CD4-positive, alpha-beta memory T cell (primary cell): ENCODE results near the gene SCN5A. TPM values are rescaled to one million over a fixed set of nuclear protein-coding genes. Genes with fewer than 3 reads are reported as not detected.

Source experiments
- CTCF ChIA-PET: fragments of 350-600 bp; sonication (Branson Sonifier 250); formaldehyde crosslinking; loops from one replicate; lab custom pipeline; 2021; ENCODE audit warnings: inconsistent platforms; ENCODE audit not compliant: partially characterized antibody; lab: Charles Lee
- POLR2A ChIA-PET: fragments of 350-600 bp; sonication (Branson Sonifier 250); formaldehyde crosslinking; loops from one replicate; lab custom pipeline; 2021; ENCODE audit not compliant: partially characterized antibody; lab: Charles Lee
- DNase-seq, 5 donors: peaks; one replicate each; pipeline versions ENCODE4 v3.0.0 to v3.0.0-alpha.2; 2020 to 2022; ENCODE audit warnings: mixed read lengths in 1 of 5
- H3K27ac ChIP-seq: one replicate; pipeline ENCODE4 v1.7.0; 2013; ENCODE audit warnings: low read depth, low read length
- H3K27me3 ChIP-seq: 2 replicates; pipeline ENCODE4 v1.7.0; 2013; ENCODE audit warnings: mild to moderate bottlenecking, low read length, moderate library complexity; ENCODE audit not compliant: insufficient read depth
- H3K36me3 ChIP-seq: 2 replicates; pipeline ENCODE4 v1.7.0; 2013; ENCODE audit warnings: mild to moderate bottlenecking, low read length, moderate library complexity; ENCODE audit not compliant: insufficient read depth
- H3K4me1 ChIP-seq: 2 replicates; pipeline ENCODE4 v1.7.0; 2013; ENCODE audit warnings: mild to moderate bottlenecking, low read length, moderate library complexity; ENCODE audit not compliant: insufficient read depth
- H3K4me3 ChIP-seq, 2 donors: one replicate each; pipeline ENCODE4 v1.7.0; 2013; ENCODE audit warnings: low read length in 2 of 2, mild to moderate bottlenecking in 1 of 2
- H3K9me3 ChIP-seq, 2 donors: one replicate each; pipeline ENCODE4 v1.7.0; 2013; ENCODE audit warnings: low read length in 2 of 2, control low read depth in 1 of 2; ENCODE audit not compliant: control insufficient read depth in 1 of 2
- H3K27ac Mint-ChIP-seq, 7 donors: one replicate each; pipeline ENCODE4 v1.8.0; 2020 to 2021; ENCODE audit warnings: mixed read lengths in 7 of 7, mild to moderate bottlenecking in 6 of 7, inconsistent platforms in 3 of 7, moderate library complexity in 3 of 7
- H3K27me3 Mint-ChIP-seq, 2 donors: one replicate each; pipeline ENCODE4 v1.8.0; 2020 to 2021; ENCODE audit warnings: mixed read lengths in 2 of 2
- H3K36me3 Mint-ChIP-seq, 2 donors: one replicate each; pipeline ENCODE4 v1.8.0; 2020 to 2021; ENCODE audit warnings: mixed read lengths in 2 of 2, inconsistent platforms in 1 of 2, mild to moderate bottlenecking in 1 of 2
- H3K4me1 Mint-ChIP-seq, 4 donors: one replicate each; pipeline ENCODE4 v1.8.0; 2020 to 2021; ENCODE audit warnings: mixed read lengths in 4 of 4, mild to moderate bottlenecking in 1 of 4
- H3K4me3 Mint-ChIP-seq, 8 donors: one replicate each; pipeline ENCODE4 v1.8.0; 2020 to 2021; ENCODE audit warnings: mixed read lengths in 8 of 8, mild to moderate bottlenecking in 7 of 8, moderate library complexity in 6 of 8, inconsistent platforms in 3 of 8
- H3K9me3 Mint-ChIP-seq, 8 donors: one replicate each; pipeline ENCODE4 v1.8.0; 2020 to 2021; ENCODE audit warnings: mixed read lengths in 8 of 8, mild to moderate bottlenecking in 5 of 8, inconsistent platforms in 3 of 8, moderate library complexity in 1 of 8
- intact Hi-C: fragments of 100-400 bp; cut with micrococcal nuclease; formaldehyde crosslinking; loops from one replicate; pipeline ENCODE4 v1.15.1; 2023
- polyA plus RNA-seq, 2 donors: library from polyadenylated mRNA; unstranded; fragments of 300-500 nt; fragmentation: Illumina TruSeq; gene quantifications; one replicate each; pipeline ENCODE4 v1.2.3, GENCODE V29; 2021
- total RNA-seq, 2 experiments: library from RNA; stranded (reverse); gene quantifications; one replicate each; pipeline ENCODE4 v1.2.3, GENCODE V29; 2021

The SCN5A gene
- total and polyA plus RNA-seq, 4 experiments from 2014 or later, result 0.12 to 0.47 TPM; not detected in 2

DNA sequence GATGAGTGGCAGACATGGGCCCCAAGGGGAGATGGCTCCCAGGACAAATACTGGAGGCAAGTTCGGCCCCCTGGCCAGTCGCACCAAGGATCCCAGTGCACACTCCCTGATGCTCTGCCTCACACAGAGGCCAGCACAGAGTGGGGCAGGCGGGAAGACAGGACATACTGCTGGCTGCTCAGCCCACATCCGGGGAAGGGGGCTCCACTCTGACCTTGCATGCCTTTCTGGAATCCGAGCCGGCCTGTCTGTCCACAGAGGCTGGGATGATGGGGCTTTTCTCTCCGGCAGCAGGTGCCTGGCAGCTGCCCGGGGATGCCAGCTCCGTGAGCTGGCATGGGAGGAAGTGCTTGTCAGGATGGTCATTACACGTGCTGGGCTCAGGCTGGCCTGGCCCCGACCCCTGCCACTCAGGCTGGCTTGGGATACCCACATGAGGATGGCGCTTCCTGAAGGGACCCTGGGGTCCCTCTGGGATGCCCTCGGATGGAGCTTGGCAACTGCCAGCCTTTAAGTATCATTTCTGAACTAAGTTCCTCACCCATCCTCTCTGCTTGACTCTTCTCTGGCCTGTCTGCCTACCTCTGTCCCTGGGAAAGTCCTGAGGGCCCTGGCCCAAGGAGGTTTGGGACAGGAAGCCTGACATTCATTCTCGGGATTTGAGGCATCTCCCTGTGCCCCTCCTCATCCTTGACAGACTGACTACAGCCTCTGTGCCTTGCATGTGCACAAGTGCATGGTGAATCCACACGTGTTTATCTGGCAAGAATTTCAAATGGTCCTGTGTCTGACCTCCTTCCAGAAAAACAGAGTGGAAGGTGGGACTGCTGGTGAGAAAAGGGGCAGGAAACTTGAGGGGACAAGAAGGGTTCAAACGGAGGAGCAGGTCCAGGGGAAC is 106.8 kb downstream of the SCN5A start:
- POLR2A ChIA-PET, result no interaction called here
- CTCF ChIA-PET, result interaction anchor here (2.1 kb wide), 1 partner anchor 21 kb away, joined by 6 read pairs; no protein-coding TSS in a partner anchor

DNA sequence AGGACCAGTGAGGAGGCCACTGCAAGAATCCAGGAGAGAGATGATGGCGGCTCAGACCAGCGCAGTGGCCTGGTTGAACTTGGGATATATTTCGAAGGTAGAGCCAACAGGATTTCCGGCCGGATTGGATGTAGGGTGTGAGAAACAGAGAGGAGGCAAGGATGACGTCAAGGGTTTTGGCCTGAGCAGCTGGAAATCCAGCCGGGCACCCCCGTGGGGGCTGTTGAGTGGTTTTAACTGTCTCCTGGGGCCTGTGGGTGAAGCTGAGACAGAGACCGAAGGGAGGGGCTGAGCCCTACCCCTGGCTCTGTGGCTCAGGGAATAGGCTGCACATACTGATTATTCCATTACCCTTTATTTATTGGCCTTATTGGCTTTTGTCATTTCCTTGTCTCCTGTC is 107.7 kb downstream of the SCN5A start:
- DNase-seq, result no peak
- Mint-ChIP-seq H3K4me1 (peaks cover 0 to 2% (median 0%) of the 10 kb centered on the region in 4 donors), H3K27me3 (no peaks in the 10 kb centered on the region), H3K4me3 (no peak overlapping the region), H3K36me3 (peaks cover 4% of the 10 kb centered on the region in 2 donors), H3K27ac (no peak overlapping the region), H3K9me3 (no peaks in the 10 kb centered on the region)
- no peak overlapping the region for H3K27ac ChIP-seq
- POLR2A ChIA-PET, result no interaction called here
- CTCF ChIA-PET, result no interaction called here
- H3K4me3 ChIP-seq, result no peak overlapping the region
- no peaks in the 10 kb centered on the region for H3K36me3 ChIP-seq
- intact Hi-C loops, result no loop called here
- H3K9me3 ChIP-seq, result no peaks in the 10 kb centered on the region
- no peaks in the 10 kb centered on the region for H3K27me3 ChIP-seq
- no peaks in the 10 kb centered on the region for H3K4me1 ChIP-seq

More for the DNA sequence above, 106.8 kb downstream of the SCN5A start:
- DNase-seq, result no peak
- Histone ChIP-seq H3K36me3 (no peaks in the 10 kb centered on the region), H3K27ac (no peak overlapping the region), H3K27me3 (no peaks in the 10 kb centered on the region), H3K9me3 (no peaks in the 10 kb centered on the region), H3K4me1 (no peaks in the 10 kb centered on the region), H3K4me3 (no peak overlapping the region)
- Mint-ChIP-seq H3K4me1 (peaks cover 0 to 2% (median 0%) of the 10 kb centered on the region in 4 donors), H3K4me3 (no peak overlapping the region), H3K36me3 (peaks cover 2 to 4% of the 10 kb centered on the region in 2 donors), H3K27ac (peak overlapping the region in 1 of 7 donors; percentile 32), H3K9me3 (no peaks in the 10 kb centered on the region), H3K27me3 (no peaks in the 10 kb centered on the region)
- intact Hi-C loops, result no loop called here

- no peaks in the 10 kb centered on the region for H3K9me3 ChIP-seq
- CTCF ChIA-PET, result interaction anchor here (0.9 to 1.0 kb wide), 2 partner anchors 17 to 18 kb away, joined by 3 read pairs; no protein-coding TSS in a partner anchor
- intact Hi-C loops, result no loop called here
- H3K36me3 ChIP-seq, result no peaks in the 10 kb centered on the region
- H3K27ac ChIP-seq, result no peak overlapping the region
- Mint-ChIP-seq H3K27ac (peak overlapping the region in 2 of 7 donors; percentile 3 to 22), H3K36me3 (peaks cover 19 to 27% of the 10 kb centered on the region in 2 donors), H3K9me3 (no peaks in the 10 kb centered on the region), H3K4me1 (peaks cover 0 to 2% (median 0%) of the 10 kb centered on the region in 4 donors), H3K4me3 (no peak overlapping the region), H3K27me3 (no peaks in the 10 kb centered on the region)
- no peak for DNase-seq
- POLR2A ChIA-PET, result interaction anchor here (0.9 kb wide), 1 partner anchor 17 kb away, joined by 3 read pairs; no protein-coding TSS in a partner anchor
- no peaks in the 10 kb centered on the region for H3K27me3 ChIP-seq
- H3K4me3 ChIP-seq, result no peak overlapping the region
- H3K4me1 ChIP-seq, result no peaks in the 10 kb centered on the region
Measured at GRCh38 chr3:38538773-38539353, 110.6 kb downstream of the SCN5A start.

GRCh38 chr3:38536671-38537070 is 112.8 kb downstream of the SCN5A start:
- no peak overlapping the region for H3K4me3 Mint-ChIP-seq
- intact Hi-C loops, result no loop called here
- H3K36me3 ChIP-seq, result no peaks in the 10 kb centered on the region

DNA sequence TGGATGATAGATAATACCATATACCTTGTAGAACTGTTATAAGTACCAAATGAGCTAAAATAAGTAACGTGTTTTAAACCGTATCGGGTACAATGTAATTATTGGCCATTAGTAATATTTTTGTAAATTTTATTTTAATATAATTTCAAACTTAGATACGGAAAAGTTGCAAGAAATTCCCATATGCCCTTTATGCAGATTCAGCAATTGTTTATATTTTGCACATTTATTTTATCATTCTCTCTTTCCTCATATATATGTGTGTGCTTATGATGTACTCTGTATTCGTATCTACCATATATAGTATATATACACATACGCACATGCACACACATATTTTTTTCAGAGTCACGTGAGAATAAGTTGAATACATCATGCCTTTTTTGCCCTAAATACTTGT is 114.9 kb downstream of the SCN5A start:
- Mint-ChIP-seq H3K27me3 (no peaks in the 10 kb centered on the region), H3K27ac (no peak overlapping the region), H3K9me3 (no peaks in the 10 kb centered on the region), H3K4me3 (no peak overlapping the region), H3K36me3 (peaks cover 34 to 37% of the 10 kb centered on the region in 2 donors), H3K4me1 (peaks cover 0 to 2% (median 0%) of the 10 kb centered on the region in 4 donors)
- no peaks in the 10 kb centered on the region for H3K4me1 ChIP-seq
- no peak overlapping the region for H3K27ac ChIP-seq
- H3K9me3 ChIP-seq, result no peaks in the 10 kb centered on the region
- DNase-seq, result no peak
- H3K4me3 ChIP-seq, result no peak overlapping the region
- no peaks in the 10 kb centered on the region for H3K36me3 ChIP-seq
- POLR2A ChIA-PET, result no interaction called here
- intact Hi-C loops, result no loop called here
- no peaks in the 10 kb centered on the region for H3K27me3 ChIP-seq
- CTCF ChIA-PET, result interaction anchor here (2.0 kb wide), 1 partner anchor 13 kb away, joined by 11 read pairs; no protein-coding TSS in a partner anchor

More at GRCh38 chr3:38536671-38537070, 112.8 kb downstream of the SCN5A start:
- no peak for DNase-seq
- H3K9me3 ChIP-seq, result no peaks in the 10 kb centered on the region
- no peak overlapping the region for H3K4me3 ChIP-seq
- H3K27ac ChIP-seq, result no peak overlapping the region
- Mint-ChIP-seq H3K36me3 (peaks cover 27 to 29% of the 10 kb centered on the region in 2 donors), H3K4me1 (peaks cover 0 to 2% (median 0%) of the 10 kb centered on the region in 4 donors), H3K27me3 (no peaks in the 10 kb centered on the region), H3K9me3 (no peaks in the 10 kb centered on the region), H3K27ac (peak overlapping the region in 1 of 7 donors; percentile 3)
- no peaks in the 10 kb centered on the region for H3K27me3 ChIP-seq
- CTCF ChIA-PET, result interaction anchor here (0.7 kb wide), 1 partner anchor 115 kb away, joined by 3 read pairs; no protein-coding TSS in a partner anchor
- POLR2A ChIA-PET, result no interaction called here
- no peaks in the 10 kb centered on the region for H3K4me1 ChIP-seq

DNA sequence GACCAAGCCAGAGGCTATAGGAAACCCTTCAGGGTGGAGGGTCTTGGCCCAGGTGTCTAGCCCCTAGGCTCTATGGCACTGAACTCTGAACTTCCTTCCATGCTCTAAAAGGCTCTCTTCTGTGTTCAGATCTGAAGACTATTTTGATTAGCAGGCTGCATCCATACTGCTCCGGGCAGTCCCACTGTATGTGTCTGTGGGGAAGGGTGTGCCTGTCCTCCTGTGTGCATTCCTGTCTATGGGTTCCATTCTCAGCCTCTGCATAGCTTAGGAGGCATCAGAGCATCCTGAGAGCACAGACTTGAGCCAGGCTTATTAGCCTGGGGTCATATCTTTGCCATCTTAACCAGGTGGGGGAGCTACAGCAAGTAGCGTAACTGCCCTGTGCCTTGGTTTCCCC is 115.3 kb downstream of the SCN5A start:
- peaks cover 0 to 1% (median 0%) of the 10 kb centered on the region in 4 donors for H3K4me1 Mint-ChIP-seq
- H3K36me3 ChIP-seq, result no peaks in the 10 kb centered on the region
- ChIA-PET POLR2A (no interaction called here), CTCF (interaction anchor here (2.0 kb wide), 1 partner anchor 13 kb away, joined by 11 read pairs; no protein-coding TSS in a partner anchor)
- H3K9me3 Mint-ChIP-seq, result no peaks in the 10 kb centered on the region
- H3K4me1 ChIP-seq, result no peaks in the 10 kb centered on the region
- H3K27ac ChIP-seq, result no peak overlapping the region
- H3K36me3 Mint-ChIP-seq, result peaks cover 33 to 37% of the 10 kb centered on the region in 2 donors
- intact Hi-C loops, result no loop called here
- no peaks in the 10 kb centered on the region for H3K27me3 Mint-ChIP-seq
- H3K4me3 Mint-ChIP-seq, result no peak overlapping the region
- peak overlapping the region in 1 of 7 donors; percentile 83 for H3K27ac Mint-ChIP-seq
- no peaks in the 10 kb centered on the region for H3K27me3 ChIP-seq
- no peaks in the 10 kb centered on the region for H3K9me3 ChIP-seq
- no peak for DNase-seq
- no peak overlapping the region for H3K4me3 ChIP-seq
